ENCODE data around the gene RPLP1. TPM values are rescaled to one million over a fixed set of nuclear protein-coding genes. Genes with fewer than 3 reads are reported as not detected.

Gene RPLP1
- total and polyA plus RNA-seq, 12 donors = 1,068 to 2,100 (median 1,266) TPM

- H3K27ac ChIP-seq = no peak overlapping the region
- DNase-seq = no peak
- peak overlapping the region in 3 of 10 donors; percentile 68 to 87 (median 82) for H3K4me3 ChIP-seq
Observed at GRCh38 chr15:69415381-69415780, 37.2 kb upstream of the RPLP1 start.

GRCh38 chr15:69417581-69417980 lies 35.0 kb upstream of the RPLP1 start:
- Histone ChIP-seq H3K4me3 (no peak overlapping the region), H3K27ac (no peak overlapping the region), H3K4me1 (peaks cover 0 to 12% (median 11%) of the 10 kb centered on the region in 9 donors), H3K27me3 (no peaks in the 10 kb centered on the region), H3K9me3 (no peaks in the 10 kb centered on the region), H3K36me3 (peaks cover 0 to 26% (median 0%) of the 10 kb centered on the region in 9 donors)
- intact Hi-C loops (cut with DNase I) = no loop called here
- TF ChIP-seq, protein P1, sequence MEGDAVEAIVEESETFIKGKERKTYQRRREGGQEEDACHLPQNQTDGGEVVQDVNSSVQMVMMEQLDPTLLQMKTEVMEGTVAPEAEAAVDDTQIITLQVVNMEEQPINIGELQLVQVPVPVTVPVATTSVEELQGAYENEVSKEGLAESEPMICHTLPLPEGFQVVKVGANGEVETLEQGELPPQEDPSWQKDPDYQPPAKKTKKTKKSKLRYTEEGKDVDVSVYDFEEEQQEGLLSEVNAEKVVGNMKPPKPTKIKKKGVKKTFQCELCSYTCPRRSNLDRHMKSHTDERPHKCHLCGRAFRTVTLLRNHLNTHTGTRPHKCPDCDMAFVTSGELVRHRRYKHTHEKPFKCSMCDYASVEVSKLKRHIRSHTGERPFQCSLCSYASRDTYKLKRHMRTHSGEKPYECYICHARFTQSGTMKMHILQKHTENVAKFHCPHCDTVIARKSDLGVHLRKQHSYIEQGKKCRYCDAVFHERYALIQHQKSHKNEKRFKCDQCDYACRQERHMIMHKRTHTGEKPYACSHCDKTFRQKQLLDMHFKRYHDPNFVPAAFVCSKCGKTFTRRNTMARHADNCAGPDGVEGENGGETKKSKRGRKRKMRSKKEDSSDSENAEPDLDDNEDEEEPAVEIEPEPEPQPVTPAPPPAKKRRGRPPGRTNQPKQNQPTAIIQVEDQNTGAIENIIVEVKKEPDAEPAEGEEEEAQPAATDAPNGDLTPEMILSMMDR (IDR thresholded peaks at IDR 0.05) = no peak
- DNase-seq (no peak), ATAC-seq (no peak)

More at GRCh38 chr15:69415381-69415780, 37.2 kb upstream of the RPLP1 start:
- WGBS, 2 donors = 68 to 74% methylated on average over 3 of the region's 3 CpGs
- H3K9me3 ChIP-seq = no peaks in the 10 kb centered on the region
- H3K27me3 ChIP-seq = no peaks in the 10 kb centered on the region
- peaks cover 0 to 12% (median 11%) of the 10 kb centered on the region in 9 donors for H3K4me1 ChIP-seq
- ATAC-seq = no peak
- TF ChIP-seq, protein P1 (IDR thresholded peaks at IDR 0.05) = no peak
- intact Hi-C loops (cut with DNase I) = no loop called here
- peaks cover 0 to 16% (median 0%) of the 10 kb centered on the region in 9 donors for H3K36me3 ChIP-seq

DNA sequence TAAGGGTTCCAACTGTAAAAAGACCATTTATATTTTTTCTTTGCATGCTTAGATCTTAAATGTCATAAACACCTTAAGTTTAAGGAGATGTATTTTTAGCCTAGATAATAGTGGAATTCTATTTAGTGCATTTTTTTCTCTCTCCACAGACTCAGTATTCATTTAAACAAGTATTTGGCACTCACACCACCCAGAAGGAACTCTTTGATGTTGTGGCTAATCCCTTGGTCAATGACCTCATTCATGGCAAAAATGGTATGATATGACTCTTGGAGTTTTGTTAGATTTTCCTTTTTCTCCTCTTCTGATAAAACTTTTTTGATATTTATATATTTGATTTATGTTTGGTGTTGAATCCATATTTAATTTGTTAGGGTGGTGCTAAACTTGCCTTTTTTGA lies 31.1 kb upstream of the RPLP1 start:
- DNase-seq (no peak), ATAC-seq (no peak)
- H3K36me3 ChIP-seq = peaks cover 0 to 48% (median 0%) of the 10 kb centered on the region in 9 donors
- intact Hi-C loops (cut with DNase I) = no loop called here
- no peaks in the 10 kb centered on the region for H3K9me3 ChIP-seq
- TF ChIP-seq, protein P1 (IDR thresholded peaks at IDR 0.05) = no peak
- H3K27me3 ChIP-seq = no peaks in the 10 kb centered on the region
- no peak overlapping the region for H3K27ac ChIP-seq
- no peaks in the 10 kb centered on the region for H3K4me1 ChIP-seq
- no peak overlapping the region for H3K4me3 ChIP-seq

DNA sequence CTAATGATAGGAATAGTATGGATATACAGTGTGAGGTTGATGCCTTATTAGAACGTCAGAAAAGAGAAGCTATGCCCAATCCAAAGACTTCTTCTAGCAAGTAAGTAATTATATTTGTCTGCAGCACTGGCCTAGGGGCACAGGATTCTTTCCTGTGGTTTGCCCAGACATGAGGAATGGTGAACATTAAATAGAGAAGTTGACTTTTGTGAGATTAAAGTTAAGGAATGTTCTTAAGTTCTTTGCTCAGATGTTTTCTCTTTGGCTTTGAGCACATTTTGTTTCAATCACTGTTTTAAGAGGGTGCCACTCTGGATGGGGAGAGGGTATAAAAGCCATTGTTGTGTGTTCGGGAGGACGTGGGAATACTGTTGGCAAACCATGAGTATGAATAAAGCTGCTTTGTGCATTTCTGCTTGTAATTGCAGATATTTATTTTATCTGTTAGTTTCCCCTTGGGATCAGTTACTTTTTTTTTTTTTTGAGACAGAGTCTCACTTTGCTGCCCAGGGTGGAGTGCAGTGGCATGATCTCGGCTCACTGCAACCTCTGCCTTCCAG lies 30.2 kb upstream of the RPLP1 start:
- DNase-seq (no peak), ATAC-seq (no peak)
- no peaks in the 10 kb centered on the region for H3K4me1 ChIP-seq
- no peaks in the 10 kb centered on the region for H3K27me3 ChIP-seq
- H3K36me3 ChIP-seq = peaks cover 0 to 57% (median 0%) of the 10 kb centered on the region in 9 donors
- intact Hi-C loops (cut with DNase I) = no loop called here
- no peak overlapping the region for H3K4me3 ChIP-seq
- 84 to 90% methylated on average over 4 of the region's 4 CpGs for WGBS, 2 donors
- H3K27ac ChIP-seq = no peak overlapping the region
- TF ChIP-seq, protein P1 (IDR thresholded peaks at IDR 0.05) = no peak
- H3K9me3 ChIP-seq = no peaks in the 10 kb centered on the region

Measured in heart right ventricle (tissue), 16 donors.